MM.1S (cell line): Measurements from ENCODE around the gene CGB2.
A peak's percentile ranks its signal among the peaks of the same experiment; 100 is the strongest.

Experiments
- CTCF ChIP-seq: fragments of 300-600 bp; sonication (generic); IDR thresholded peaks from 2 replicates; pipeline ENCODE4 v1.5.1; 2016; ENCODE audit warnings: antibody characterized with exemption, low read length, mixed read lengths
- EZH2 ChIP-seq: fragments of 300-600 bp; sonication (generic); optimal IDR thresholded peaks from 2 replicates; pipeline ENCODE3; 2017; ENCODE audit warnings: low read depth, mild to moderate bottlenecking, antibody characterized with exemption, low read length, mixed read lengths
- EZH2phosphoT487 ChIP-seq: fragments of 300-600 bp; sonication (generic); IDR thresholded peaks from 2 replicates; pipeline ENCODE4 v1.6.1; 2018; ENCODE audit warnings: antibody characterized with exemption, low read length

GRCh38 chr19:49017666-49018351 is 13.9 kb upstream of the CGB2 start:
- peak; percentile 56 for TF ChIP-seq CTCF
- no peak for TF ChIP-seq EZH2
- no peak for TF ChIP-seq EZH2phosphoT487
